Sigmoid colon (tissue), 4 donors: ENCODE data around the gene NGDN.

Experiments
- EP300 ChIP-seq, 4 donors: sonication (generic); formaldehyde crosslinking; IDR thresholded peaks; one replicate each; pipeline ENCODE4 v1.6.1; 2017; ENCODE audit warnings: antibody characterized with exemption in 4 of 4
- POLR2A ChIP-seq, 2 donors: fragments of 450-650 bp; IDR thresholded peaks; one replicate each; pipeline ENCODE4 v1.6.1; 2016; ENCODE audit warnings: antibody characterized with exemption in 2 of 2, mild to moderate bottlenecking in 2 of 2, moderate library complexity in 2 of 2
- POLR2AphosphoS5 ChIP-seq, 4 donors: sonication (generic); formaldehyde crosslinking; IDR thresholded peaks; one replicate each; pipeline ENCODE4 v1.6.1; 2017; ENCODE audit warnings: antibody characterized with exemption in 4 of 4
- TF ChIP-seq, protein P1 (sequence below), 4 experiments: fragments of 450-650 bp in 3 of 4; fragments of 200-600 bp in 1 of 4; IDR thresholded peaks; one replicate each; pipeline ENCODE4 v1.5.1; 2016 to 2019; ENCODE audit warnings: antibody characterized with exemption in 4 of 4, mild to moderate bottlenecking in 3 of 4, moderate library complexity in 2 of 4

DNA sequence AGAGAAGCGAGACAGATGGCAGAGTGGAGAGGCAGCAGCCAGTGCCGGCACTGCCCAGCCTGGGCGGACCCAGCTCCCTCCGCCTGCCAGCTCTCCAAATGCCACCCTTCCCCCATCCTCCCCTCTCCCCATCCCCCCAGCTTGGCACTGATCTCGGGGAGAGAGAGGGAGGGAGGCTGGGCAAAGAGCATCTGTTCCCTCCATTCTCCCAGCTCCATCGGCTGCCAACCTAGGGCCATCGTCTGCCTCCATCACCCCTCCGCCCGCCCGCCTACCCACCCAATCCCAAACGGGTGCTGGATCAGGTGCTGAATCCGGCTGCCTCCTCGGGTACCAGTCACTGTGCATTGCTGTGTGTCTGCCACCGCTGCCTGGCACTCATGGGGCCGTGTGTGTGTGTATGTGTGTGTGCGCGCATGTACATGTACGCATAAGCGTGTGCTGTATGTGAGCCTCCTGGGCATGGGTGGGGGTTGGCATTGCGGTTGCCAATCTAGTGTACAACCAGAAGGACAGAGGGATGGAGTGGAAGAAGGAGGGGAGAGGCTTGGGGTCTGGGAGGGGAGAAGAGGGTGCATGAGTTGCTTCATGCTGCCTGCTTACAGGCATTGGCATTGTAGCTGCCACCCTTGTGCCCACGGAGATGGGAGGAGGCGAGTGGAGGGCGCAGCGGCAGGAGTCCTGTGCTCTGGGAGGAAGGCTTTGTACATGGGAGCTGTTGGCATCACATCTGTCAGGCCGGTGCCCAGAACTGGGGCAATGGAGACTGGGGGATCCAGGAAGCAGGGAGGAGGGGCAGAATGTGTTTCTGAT, 43.7 kb downstream of the NGDN start:
- TF ChIP-seq POLR2A (IDR thresholded peaks at IDR 0.05): no peak
- TF ChIP-seq, protein P1, sequence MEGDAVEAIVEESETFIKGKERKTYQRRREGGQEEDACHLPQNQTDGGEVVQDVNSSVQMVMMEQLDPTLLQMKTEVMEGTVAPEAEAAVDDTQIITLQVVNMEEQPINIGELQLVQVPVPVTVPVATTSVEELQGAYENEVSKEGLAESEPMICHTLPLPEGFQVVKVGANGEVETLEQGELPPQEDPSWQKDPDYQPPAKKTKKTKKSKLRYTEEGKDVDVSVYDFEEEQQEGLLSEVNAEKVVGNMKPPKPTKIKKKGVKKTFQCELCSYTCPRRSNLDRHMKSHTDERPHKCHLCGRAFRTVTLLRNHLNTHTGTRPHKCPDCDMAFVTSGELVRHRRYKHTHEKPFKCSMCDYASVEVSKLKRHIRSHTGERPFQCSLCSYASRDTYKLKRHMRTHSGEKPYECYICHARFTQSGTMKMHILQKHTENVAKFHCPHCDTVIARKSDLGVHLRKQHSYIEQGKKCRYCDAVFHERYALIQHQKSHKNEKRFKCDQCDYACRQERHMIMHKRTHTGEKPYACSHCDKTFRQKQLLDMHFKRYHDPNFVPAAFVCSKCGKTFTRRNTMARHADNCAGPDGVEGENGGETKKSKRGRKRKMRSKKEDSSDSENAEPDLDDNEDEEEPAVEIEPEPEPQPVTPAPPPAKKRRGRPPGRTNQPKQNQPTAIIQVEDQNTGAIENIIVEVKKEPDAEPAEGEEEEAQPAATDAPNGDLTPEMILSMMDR (IDR thresholded peaks at IDR 0.05): no peak
- no peak for TF ChIP-seq EP300 (IDR thresholded peaks at IDR 0.05)
- TF ChIP-seq POLR2AphosphoS5 (IDR thresholded peaks at IDR 0.05): peak in 1 of 4 donors; percentile 35
